Endometrial microvascular endothelial cells (primary cell): Measurements from ENCODE around the gene KRTAP3-2. TPM values are rescaled to one million over a fixed set of nuclear protein-coding genes. Genes with fewer than 3 reads are reported as not detected.

Experiments used
- in situ Hi-C: cut with HindIII; loops from 2 replicates; pipeline ENCODE4 v1.10.0; 2017; ENCODE audit warnings: low sequenced_read_pairs, low pct_unique_long_range_greater_than_20kb; ENCODE audit errors: inconsistent ontology term
- total RNA-seq: library from RNA; depleted of rRNA; stranded (reverse); fragments of >200 nt; gene quantifications from one replicate; pipeline ENCODE4 v1.2.3, GENCODE V29; 2015; ENCODE audit errors: inconsistent ontology term

KRTAP3-2 gene
- total RNA-seq, 1 donor from 2014 or later, result not detected

DNA sequence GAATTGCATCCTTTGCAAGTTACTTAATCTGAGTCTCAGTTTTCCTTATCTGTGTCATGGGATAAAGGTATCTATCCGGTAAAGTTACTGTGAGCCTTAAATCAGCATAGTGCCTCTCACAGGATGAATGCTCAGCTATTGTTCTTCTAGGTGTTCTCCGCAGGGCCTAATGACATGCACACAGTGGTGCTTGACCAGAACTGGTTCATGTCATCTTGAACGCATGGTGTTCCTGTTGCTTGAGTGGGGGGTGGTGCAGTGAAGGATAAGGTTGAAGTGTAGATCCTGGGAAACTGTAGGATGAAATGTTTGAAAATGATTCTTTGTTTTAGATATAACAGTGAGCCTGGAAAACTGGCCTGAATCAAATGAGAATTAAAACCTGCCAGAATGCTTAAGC is 19.6 kb downstream of the KRTAP3-2 start:
- in situ Hi-C loops, result no loop called here

GRCh38 chr17:40978575-40979151 is 21.0 kb downstream of the KRTAP3-2 start:
- in situ Hi-C loops, result no loop called here

DNA sequence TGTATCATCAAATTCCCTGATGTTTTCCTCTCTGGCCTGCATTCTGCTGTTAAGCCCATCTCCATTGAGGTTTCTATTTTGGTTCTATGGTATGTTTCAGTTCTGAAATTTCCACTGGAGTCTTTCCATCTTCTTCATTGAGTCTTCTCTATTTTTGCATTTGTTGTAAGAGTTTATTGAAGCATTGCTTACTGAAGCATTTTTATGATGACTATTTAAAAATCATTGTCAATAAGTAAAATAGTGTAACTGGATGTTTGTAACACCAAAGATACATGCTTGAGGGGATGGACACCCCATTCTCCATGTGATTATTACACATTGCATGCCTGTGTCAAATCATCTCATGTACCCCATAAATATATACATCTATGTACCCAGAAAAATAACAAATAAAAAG is 24.2 kb downstream of the KRTAP3-2 start:
- in situ Hi-C loops, result no loop called here

DNA sequence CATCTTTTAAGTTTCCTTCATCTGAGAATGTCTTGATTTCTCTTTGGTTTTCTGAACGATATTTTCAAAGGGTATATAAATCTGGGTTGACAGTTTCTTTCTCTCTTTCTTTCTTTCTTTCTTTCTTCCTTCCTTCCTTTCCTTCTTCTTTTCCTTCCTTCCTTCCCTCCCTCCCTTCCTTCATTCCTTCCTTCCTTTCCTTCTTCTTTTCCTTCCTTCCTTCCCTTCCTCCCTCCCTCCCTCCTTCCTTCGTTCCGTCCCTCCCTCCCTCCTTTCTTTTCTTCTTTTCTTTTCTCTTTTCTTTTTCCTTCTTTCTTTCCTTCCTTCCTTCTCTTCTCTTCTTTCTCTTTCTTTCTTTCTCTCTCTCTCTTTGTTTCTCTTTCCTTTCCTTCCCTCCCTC is 25.3 kb downstream of the KRTAP3-2 start:
- in situ Hi-C loops, result no loop called here

DNA sequence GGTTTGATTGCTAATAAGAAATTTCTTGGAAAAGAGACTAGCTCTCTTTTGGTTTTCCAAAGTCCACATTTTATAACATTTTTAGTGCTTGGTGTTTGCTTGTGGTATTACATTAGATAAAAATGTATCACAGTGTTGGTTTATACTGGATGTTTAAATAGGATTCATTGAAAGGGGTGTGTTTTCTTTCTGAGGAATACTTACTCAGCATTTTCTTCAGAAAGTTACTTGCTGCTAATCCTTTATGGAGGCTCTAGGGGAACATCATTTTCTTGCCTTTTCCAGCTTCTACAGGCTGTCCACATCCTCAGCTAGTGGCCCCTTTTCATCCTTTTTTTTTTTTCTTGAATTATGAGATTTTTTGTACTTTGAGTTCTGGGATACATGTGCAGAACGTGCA is 32.1 kb downstream of the KRTAP3-2 start:
- in situ Hi-C loops, result no loop called here

DNA sequence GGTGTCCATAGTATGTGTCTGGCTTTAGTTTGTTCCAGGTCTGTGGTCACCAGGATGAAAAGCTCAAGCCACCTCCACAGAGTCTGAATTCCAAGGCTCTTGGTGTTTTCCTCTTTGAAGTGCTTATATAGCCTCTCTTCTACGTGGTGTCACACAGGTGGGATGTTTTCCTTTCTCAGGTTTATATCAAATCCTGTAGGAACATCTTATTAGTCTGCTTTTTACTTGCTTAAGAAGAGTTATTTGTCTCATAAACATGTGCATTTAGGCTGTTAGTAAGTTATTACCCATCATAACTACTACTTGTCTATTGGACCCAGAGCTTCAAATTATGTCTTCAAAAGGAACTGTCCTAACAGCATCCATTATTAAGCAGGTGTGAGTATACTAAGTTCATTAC is 32.9 kb downstream of the KRTAP3-2 start, which contains the start of gene KRT39:
TSS of gene KRT39 (minus strand) at position 101 of the 400 bp plus-strand sequence. CDS start at position 9, 92 bp downstream.
- in situ Hi-C loops, result no loop called here

DNA sequence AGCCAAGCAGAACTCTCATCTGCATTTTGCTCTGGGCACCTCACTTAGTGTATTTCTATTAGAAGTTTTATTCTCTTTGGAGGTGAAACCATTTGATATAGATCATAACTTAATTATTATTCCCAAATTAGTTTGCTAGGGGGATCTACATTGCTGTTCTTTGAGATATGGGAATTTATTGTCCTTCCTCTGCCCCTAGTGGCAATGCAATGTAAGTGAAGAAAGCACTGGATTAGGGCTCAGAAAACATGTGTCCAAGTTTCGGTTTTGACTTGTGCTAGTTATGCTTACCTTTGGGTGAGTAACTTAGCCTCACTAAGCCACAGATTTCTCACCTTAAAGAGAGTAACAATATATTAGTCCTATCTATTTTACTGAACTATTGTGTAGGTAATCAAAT is 35.9 kb downstream of the KRTAP3-2 start:
- in situ Hi-C loops, result no loop called here

GRCh38 chr17:40962059-40962561 is 37.6 kb downstream of the KRTAP3-2 start:
- in situ Hi-C loops, result no loop called here

DNA sequence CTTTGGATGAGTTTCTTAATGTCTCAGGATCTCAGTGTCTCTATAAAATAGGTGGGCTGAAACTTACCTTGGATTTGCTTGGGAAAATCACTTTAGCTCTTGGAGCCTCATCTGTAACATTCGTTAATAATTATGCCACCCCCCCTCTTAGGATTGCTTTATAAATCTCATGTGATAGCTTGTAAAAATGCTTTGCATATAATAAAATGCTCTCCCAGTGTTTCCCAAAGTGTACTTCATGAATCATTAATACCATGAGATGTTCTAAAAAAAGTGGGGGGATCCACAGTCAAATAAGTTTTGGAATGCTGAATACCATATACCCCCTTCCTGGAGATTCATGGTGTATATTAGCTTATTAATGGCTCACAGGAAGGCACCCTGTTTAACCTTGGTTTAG is 38.1 kb downstream of the KRTAP3-2 start:
- in situ Hi-C loops, result no loop called here

DNA sequence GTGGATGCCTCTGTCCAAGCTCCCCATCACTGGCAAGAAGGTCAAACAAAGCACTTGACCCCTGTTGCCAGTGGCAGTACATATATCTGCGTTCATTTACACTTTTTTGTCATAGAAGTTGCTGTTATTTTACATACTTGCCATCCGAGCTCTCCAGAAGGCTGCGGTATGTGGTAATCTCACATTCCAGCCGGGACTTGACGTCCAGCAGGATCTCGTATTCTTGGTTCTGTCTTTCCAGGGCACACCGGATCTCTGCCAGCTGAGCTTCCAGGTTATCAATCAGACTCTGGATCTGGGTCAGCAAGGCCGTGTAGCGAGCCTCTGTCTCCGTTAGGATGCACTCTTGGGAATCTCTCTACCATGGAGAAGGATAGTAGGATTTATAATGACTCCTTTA is 39.6 kb downstream of the KRTAP3-2 start:
- in situ Hi-C loops, result no loop called here

DNA sequence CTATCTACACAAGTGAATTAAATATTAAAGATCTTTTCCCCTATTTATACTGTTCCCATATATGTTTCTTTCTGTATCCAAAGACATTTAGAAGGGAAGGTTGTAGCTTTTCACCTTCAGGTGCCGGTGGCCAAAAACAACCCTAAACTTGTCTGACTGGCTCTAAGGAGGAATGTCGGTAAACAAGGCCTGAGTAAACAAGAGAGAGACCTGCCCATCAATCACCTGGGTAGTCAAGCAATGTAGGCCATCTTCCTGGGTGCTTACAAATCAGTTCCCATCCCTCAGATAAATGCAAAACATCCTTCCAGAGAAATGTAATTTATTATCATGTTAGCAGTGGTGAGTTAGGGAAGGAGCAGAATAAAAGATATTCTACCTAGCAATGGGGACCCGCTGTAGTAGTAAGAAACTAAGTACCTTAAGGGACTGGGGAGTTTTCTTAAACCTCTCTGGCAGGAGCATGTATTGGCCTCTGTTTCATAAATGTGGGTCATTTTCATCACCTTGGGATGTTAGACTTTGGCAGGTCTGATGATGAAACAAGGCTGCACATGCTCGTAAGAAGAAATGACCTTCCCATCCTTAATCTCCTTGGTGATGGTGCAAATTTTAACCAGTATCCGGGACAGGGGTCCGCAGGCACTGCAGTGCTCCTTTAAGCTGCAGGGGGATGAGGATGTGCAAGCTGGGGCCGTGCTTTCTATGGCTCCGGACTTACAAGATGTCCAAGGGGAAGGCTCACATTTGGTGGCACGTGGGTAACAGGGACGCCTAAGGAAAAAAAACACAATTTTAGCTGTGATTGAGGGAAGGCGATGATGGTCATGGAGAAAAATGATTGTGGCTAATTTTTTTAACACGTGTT is 41.4 kb downstream of the KRTAP3-2 start:
- in situ Hi-C loops, result no loop called here

DNA sequence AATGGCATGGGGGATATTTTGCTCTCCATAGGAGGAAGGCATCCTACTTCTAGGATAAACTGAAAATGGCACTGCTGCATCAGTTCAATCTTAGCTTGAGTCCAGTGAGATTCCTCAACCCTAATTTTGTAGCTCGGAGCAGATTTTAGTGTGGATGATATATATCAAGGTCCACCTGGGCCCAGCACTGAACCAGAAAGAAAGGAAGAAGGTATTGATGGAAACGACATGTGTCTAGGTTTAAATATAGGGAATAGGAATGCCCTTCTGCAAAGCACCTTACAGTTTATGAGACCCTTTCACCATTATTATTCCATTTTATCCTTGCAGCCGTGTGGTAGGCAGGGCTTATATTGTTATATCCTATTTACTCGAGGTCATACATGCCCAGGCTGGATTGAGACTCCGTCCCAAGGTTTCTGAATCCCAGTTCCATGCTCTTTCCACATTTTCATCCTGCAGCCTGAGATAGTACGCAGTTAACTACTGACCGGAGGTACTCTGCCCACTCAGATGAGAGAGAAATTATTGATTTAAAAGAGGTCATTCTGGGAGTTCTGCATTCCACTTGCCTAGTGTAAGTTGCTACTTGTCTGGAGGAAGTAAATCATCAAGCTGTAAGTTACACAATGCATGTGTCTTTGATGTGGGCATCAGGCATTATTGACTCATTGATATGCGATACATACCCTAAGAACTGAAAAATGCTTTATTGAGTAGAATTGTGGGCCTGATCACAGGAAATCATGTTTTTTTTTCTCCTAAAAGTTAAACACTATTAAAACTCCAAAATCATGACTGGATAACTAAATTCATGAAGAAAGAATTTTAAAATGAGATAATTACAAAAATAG is 43.1 kb downstream of the KRTAP3-2 start:
- in situ Hi-C loops, result no loop called here

DNA sequence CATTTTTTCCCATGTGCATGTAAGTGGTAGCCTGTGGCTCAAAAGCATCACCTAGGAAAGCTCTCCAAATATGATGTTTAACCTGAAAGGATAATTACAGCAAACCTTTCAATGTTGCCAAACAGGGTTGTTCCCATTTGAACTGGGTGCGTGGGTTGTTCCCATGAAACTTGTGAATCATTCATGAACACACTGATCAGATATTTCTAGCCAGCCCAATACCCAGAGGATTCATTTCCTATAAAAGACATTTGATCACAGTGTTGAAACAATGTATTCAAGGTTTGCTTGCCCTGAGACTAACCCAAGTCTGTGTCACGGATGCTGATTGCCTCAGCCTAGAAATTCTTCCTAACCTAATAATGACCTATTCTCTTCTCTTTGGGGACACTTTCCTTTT is 45.8 kb downstream of the KRTAP3-2 start:
- in situ Hi-C loops, result no loop called here

DNA sequence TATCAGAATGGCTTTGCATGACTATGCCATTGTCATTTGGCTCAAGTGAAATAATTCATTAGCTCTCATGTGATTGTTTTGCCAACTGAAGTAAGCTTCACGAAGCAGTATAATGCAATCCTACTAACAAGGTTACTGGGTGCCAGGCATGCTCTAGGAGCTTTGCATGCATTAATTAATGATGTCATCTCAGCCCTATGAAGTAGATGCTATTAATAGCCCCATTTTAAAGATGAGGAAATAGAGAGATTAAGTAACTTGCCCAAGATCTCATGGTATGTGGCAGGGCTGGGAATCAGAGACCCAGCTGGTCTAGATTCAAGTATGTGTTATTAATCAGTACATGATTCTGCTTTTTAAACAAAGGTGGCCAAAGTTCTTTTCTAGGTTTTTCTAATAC is 47.0 kb downstream of the KRTAP3-2 start:
- in situ Hi-C loops, result no loop called here

DNA sequence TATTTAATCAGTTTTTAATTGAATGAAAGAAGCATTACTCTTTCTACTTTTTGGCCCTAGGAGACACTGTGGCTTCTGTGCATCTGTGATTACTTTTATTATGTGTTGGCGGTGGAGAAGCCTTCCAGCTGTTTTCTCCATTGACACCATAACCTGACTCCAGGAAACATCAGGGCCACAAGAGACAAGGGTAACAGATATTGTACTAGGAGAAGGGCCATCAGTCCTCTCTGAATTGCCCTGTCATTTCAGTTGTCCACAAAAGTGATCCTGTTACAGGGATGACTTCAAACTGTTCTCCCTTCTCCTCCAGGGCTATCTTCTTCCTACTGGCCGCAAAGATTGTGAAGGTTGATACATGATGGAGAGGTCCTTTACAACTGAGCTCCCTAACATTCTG is 47.6 kb downstream of the KRTAP3-2 start:
- in situ Hi-C loops, result no loop called here

DNA sequence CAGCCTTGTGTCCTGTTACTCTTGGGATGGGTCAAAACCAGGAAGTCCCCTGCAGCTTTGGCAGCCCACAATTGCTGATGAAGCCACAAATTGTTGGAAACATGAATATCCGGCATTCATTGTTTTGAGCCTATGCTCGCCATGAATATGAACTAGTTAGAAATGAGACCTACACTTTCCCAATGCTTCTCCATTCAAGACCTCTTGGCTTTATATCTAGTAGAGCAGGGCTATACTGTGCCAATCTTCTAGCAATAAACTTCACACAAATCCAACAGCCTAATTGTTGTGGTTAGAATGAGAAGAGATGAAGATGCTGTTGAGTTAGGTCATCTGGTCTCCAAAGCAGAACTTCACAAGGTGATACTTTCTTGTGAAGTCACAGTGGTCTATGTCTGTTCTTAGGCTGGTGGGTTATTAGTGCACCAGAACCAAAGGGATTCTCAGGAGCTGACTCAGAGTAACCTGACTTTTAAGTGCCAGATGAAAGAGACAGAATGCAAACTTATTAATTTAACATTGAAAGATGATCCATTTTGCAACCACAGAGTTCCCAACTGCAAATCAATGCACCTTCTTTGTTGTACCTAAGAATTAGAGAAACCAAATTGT is 48.6 kb downstream of the KRTAP3-2 start:
- in situ Hi-C loops, result no loop called here

GRCh38 chr17:40950176-40950575 is 49.5 kb downstream of the KRTAP3-2 start:
- in situ Hi-C loops, result no loop called here

DNA sequence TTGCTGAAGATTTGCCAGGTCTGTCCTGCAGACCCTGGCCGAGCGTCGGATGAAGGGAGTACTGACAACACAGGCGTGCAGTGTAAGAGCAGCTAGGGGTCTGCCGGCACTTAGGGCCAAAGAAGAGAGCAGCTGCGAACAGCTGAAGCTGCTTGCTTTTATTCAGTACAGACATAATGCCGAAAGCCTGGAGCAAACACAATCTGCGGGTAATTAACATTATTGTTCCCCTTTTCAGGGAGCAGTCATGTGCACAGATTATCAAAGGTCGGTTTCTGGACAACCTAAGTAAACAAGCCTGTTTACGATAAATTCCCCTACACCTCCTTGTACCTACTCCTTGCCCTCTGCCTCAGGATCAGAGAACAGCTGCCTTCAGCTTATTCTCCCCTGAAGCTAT is 50.3 kb downstream of the KRTAP3-2 start:
- in situ Hi-C loops, result no loop called here
